NCI-H2196 treated with DMSO at 0.1 percent for 48 hours (cell line): ENCODE data around the gene CD2BP2.
"Not testable (repeated sequence)": the region's sequence is repeated elsewhere in the genome, so short reads cannot be mapped to it uniquely, and the experiment has no call there.

Experiments used
- DNase-seq: peaks from one replicate; lab custom pipeline; 2025; ENCODE audit not compliant: unreplicated experiment; lab: John Stamatoyannopoulos, UW

Gene CD2BP2

DNA sequence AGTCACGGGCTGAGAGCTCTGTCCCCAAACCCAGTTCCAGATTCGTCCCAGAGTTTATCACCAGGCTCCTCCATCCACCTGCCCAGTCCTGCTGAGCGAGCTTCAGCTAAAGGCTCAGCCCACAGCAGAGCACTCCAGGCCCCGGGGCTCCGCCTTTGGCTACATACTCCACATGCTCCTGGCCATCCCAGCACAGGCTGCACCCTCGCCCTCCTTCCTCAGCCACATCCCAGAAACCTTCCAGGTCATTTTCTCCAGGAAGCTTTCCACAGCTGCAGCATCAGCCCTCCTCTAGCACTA, 4.7 kb upstream of the CD2BP2 start:
- no peak for DNase-seq

DNA sequence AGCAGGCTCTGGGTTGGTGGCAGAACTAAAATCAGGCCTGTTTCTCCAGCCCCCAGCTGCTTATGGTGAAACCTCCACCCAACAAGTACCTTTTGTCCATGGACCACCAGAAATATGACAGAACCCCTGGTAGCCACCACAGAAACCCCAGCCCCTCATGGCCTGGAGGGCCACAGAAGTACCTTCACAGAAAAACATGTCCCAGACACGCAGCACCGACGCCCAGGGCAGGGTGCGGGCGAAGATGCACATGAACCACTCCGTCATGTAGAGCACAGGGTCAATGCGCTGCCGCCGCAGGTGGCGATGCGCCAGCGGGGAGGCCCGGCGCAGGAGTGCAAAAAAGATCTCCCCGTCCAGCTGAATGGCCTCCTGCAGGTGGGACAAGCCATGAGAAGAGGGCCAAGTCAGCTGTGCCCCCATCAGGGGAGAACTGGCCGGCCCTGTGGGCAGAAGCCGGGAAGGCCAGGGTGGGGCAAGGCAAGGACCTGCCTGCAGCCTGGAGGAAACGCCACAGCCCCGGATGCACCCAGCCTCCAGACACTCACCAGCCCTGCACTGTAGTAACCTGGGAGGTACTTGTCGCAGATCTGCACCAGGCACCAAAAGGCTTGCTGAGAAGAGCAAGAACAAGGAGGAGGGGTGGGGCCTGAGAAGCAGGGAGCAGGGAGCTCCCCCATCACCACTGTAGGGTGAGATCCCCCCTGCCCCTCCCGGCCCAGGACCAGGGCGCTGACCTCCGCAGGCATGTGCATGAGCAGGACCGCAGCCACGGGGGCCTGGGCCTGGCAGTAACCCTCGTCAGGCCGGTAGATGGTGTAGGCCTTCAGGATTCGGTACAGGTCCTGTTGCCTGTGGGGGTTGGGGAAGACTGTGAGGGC, 4.1 kb upstream of the CD2BP2 start:
- DNase-seq: no peak

DNA sequence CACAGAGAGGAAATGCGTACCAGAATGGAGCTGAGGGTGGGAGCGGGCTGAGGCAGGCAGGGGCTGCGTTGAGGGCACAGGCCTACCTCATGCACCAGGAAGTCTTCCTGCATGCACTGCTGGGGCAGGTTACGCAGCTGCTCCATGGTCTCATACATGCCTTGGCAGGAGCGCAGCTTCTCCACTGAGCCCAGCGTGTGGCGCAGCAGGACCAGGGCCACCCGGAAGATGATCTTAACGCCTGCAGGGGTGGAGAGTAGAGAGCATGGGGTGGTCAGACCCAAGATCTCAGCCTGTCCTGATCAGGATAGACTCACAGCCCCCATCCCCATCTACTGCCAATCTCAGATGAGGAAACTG, 3.4 kb upstream of the CD2BP2 start:
- DNase-seq: no peak

DNA sequence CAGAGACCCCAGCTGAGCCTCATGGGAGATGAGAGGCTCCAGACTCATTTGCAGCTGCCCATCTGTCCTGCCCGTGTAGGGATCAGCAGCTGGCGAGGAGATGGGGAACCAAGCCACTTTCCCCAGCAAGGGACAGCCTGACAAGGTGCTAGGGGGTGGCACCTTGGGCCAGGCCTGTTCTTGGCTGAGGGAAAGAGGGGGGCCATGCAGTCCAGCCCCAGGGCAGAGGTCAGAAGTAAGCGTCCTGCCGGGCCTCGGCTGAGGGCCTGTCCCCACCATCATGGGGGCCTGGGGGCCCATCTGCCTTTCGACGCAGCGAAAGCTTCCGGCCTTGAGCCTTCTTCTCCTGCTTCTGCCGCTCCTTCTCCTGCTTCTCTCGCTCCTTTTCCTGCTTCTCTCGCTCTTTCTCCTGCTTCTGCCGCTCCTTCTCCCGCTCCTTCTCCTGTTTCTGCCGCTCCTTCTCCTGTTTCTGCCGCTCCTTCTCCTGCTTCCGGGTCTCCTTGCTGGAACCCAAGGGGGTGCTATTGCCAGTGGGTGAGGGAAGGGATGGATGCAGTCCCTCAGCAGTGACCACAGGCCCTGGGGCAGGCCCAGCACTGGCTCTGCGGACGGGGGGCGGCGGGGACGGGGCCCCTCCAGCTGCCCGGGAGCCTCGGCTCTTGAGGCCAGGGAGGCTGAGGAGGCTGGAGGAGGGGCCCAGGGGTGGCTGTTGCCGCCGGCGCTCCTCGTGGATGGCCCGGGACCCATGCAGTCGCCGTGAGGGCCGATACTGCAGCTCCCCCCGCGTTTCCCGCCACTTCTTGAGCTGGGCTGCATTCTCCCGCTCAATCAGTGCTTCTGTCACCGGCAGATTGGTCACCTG, 2.8 kb upstream of the CD2BP2 start:
- no peak for DNase-seq

DNA sequence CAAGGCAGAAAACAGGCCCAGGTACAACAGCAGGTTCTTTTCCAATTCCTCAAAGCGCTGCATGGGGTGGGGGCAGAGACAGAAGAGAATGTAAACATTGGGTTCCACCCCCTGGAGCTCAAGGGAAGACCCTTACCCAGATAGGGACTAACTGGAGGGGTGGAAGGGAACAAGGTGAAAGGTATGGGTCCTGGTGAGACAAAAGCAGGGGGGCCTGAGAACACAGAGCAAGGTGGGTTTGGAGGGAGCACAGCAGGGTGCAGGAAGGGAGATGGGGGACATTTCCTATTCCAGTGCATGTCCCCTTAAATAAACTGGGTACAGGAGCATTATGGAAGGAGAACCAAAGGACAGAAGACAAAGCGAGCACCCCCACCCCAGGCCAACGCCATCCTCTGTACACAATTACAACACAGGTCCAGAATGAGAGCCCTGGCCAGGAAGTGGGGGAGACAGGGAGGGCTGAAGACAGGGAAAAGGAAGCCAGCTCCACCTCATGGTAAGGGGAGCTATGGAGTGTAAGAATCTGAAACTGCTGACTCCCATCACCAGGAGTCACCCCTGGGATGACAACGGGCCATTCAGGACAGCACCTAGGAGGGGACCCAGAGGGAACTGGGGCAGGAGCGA, 2.1 kb upstream of the CD2BP2 start:
- no peak for DNase-seq

DNA sequence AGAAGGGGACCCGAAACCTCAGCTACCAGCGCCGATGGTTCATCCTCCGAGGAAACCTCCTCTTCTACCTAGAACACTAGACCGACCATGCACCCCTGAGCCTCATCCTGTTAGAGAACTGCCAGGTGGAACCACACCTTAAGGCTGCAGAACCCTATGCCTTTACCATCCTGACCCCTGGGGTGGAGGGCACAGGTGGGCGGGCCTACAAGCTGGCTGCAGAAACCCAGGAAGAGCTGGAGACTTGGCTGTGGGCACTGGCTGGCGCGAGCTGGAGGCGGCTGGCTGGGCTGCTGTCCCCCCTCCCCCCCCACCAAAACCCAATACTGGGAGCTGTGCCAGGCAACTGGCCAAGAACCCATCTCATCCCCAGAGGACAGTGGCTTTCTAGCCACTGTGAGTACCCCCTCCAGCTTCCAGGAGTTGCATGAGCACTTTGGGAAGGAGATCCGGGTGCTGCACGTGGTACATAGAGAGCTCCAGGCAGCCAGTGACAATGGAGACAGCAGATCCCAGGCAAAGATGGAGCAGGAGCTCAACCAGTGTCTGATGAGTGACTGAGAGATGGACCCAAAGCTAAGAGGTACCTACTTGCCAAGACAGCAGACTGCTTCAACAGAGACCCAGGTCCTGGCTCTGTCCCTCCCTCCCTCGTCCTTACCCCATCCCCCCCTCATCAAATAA, 1.4 kb upstream of the CD2BP2 start:
- DNase-seq: peak; percentile 70

DNA sequence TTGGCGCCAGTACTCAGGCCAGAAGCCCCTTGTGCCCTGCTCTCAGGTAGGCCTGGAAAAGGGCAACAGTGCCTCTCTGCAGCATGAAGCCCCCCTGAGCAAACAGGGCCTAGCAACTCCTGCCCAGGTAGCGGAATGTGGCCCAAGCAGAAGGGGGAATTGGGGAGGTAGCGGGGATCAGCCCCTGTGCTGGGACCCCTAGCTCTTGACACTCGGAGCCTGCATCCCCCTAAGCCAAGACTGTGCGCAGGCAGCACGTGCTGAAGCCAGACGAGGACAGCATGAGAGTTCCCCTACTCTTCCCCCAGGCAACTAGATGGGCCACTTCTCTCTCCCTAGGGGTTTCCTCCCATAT, 823 bp upstream of the CD2BP2 start:
- no peak for DNase-seq

DNA sequence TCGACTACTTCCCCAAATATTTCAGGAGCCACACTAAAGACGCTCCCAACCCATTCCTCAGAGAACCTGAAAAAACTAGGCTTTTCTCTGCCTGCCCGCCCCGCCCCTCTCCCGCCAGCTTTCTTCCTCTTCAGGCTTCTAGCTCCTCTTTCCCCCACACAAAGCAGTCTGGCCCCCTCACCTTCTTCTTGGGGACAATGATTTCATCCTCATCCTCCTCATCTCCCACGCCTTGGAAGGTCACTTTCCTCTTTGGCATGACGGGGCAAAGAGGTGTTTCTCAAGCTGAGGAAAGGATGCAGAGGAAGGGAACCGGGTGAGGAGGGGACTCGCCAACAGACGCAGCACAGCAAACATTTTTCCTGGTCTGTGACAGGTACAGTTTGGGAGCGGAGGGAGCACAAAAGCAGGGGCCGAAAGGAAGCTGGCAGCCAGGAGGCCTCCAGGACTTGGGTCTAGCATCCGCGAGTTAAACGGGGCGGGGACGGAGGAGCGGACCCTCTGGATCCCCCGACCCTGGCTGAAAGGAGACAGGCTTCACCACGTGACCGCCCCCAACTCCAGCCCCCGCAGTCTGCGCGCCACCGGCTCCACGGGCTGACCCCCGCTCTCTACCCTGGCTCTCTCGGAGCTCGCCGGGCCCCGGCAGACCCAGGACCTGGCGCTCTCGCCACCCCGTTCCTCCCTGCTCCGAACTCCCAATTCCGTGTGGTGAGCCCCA, 525 bp downstream of the CD2BP2 start:
- DNase-seq: no peak

DNA sequence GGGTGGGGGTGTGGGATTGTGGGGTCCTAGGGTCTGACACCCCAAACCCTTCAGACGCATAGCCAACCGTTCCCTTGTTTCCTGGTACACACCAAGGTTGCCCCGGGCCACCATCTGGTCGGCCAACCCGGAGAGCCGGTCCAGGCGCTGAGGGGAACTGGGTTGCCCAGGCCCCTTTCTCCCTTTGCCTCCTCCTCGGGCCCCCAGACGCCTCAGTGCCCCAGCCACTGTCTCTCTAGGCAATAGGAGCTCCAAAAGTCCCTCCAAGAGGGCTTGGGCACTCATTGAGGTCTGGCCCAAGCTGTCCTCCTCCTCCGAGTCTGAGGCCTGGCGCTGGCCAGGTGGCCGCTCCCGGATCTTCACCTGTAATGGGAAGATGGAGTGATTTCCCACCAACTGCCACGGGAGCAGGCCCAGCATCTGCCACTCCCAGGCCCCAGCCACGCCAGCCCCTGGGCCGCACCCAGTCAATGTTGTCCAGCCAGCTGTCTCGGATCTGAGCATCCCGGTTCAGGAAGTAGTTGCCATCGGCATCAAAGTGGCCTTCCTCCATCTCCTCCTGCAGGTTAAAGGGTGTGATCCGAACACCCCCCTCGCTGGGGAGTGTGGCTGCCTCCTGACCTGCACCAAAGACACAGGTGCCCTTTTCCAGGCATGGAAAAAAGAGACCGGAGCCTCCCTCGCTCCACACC, 1.5 kb downstream of the CD2BP2 start:
- DNase-seq: no peak

DNA sequence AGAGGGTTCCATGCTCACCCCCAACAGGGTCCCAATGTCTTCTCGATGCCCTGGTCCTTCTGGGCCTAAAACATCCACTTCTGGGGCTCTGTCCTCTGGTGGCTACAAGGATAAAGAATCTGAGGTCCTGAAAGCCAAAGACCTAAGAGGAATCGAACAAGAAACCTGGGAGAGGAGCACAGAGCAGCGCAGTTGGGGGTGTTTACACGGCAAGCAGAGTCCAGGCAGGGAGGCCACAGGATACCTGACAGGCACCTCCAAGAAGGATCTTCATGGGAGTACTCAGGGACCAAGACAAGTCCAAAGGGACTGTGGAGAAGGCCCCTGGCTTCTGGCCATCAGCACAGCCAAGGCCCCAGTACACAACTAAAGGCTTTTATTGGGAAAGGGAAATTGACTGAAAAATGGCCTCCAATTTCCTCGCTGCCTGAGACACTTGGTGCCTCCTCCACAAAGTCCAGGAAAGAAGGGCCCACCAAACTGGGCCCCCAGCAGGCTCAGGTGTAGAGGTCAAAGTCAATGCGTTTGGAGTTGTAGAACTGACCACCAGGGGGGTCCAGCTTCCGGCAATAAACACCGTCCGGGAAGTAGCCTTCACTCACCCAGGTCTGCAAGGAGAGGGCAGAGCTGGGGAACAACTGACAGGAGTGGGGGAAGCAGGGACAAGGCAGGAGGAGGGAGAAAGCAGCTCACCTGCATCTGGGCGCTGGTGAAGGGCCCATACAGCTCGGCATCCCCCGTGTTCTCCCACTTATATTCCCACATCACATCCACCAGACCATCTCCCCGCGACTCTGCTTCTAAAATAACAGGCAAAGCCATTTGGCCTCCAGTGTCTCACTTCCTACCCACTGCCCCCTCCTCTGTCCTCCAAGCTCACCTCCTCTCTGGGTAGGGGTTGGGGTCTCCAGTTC, 2.4 kb downstream of the CD2BP2 start:
- DNase-seq: no peak

DNA sequence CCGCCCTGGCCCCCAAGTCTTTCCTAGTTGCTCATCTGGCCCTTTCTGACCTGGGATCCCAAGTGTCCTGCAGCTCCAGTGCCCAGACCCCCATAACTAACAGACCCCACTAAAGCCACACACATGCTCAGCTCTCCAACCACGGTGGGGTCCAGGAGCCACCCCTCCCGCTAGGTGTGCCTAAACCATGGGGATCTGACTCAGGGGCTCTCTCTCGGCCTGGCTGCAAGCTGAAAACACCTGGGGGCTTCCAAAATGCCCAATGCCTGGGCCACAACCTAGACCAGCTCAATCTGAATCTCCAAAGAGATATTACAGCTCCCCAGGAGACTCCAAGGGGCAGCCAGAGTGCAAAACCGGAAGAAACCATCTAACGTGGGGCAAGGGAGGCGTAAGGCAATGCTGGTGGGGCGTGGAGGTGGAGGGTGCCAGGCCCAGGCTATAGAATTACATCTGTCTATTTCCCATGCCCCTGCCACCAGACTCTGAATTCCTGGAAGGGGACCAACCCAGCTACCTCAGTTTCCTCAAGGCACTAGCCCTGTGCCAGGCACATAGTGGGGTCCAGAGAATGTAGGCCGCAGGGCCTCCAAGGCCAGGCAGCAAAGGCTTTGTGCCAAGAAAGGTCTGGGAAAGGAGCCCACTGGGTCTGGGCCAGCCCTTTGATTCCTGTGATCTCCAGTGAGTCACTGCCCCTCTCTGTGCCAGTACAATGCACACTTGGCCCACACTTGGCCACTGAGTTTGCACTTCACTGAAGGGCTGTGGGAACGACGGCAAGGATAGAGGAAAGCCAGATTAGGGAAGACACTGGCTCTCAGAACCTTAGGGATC, 3.3 kb downstream of the CD2BP2 start:
- peak; percentile 43 for DNase-seq

DNA sequence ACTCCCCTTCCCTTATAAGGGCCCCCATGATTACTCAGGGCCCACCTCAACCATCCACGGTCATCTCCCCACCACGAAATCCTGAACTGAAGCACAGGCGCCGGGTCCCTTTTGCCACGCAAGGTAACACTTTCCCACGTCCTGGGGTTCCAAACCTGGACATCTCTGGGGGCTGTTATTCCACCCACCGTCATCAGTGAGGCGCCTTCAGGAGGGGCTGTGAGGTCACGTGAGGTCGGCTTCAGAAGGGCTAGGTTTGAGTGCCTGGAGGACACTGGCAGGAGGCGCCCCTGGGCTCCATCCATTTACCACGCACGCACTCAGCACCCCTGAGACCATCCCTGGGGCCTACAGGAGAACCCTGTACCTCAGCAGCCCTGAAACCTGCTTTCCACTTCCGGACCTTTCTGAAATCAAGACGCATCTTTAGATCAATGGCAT, 4.1 kb downstream of the CD2BP2 start:
- DNase-seq: no peak

DNA sequence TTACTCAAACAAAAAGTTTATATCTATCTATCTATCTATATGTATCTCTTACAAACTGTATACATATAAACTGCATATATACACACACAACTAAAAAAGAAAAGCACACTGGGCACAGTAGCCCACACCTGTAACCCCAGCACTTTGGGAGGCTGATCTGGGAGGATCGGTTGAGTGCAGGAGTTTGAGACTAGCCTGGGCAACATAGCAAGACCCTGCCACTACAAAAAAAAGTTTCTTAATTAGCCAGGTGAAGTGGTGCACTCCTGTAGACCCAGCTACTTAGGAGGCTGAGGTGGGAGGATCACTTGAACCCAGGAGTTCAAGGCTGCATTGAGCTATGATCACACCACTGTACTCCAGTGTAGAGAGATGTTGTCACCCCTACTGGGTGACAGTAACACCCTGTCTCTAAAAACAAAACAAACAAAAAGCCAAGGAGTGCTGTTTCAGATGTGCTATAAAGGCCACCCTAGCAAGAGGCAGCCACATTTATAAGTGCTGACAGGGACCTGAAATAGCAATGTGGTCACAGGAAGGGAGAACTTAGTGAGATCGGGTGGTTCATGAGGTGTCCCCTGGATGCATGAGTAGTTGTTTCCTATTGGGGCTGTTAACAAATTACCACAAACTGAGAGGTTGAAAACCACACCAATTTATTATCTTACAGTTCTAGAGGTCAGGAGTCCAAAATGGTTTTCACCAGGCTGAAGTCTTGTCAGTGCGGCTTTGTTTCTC, 4.8 kb downstream of the CD2BP2 start:
- no peak for DNase-seq

DNA sequence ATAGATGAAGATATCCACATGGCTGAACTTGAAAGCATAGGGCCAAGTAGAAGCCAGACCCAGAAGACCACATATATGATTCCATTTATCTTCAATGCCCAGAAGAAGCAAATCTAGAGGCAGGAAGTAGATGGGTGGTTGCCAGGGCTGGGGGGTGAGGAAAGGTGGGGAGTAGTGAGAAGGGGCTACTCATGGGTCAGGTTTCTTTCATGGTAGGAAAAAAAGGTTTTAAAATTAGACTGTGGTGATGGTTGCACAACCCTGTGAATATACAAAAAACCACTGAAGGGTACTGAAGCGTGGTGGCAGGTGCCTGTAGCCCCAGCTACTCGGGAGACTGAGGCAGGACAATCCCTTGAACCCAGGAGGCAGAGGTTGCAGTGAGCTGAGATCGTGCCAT, 5.4 kb downstream of the CD2BP2 start:
- no peak for DNase-seq

DNA sequence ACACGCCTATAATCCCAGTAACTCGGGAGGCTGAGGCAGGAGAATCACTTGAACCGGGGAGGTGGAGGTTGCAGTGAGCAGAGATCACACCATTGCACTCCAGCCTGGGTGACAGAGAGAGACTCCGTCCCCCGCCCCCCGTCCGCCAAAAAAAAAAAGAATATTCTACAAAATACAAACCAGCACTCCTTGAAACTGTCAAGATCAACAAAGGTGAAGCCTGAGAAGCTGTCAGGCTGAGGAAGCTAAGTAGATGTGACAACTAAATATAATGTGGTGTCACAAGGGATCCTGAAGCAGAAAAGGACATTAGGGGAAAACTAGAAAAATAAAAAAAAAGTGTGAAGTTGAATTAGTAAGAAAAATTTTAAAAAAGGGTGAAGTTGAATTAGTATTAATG, 6.2 kb downstream of the CD2BP2 start:
- DNase-seq: no peak

DNA sequence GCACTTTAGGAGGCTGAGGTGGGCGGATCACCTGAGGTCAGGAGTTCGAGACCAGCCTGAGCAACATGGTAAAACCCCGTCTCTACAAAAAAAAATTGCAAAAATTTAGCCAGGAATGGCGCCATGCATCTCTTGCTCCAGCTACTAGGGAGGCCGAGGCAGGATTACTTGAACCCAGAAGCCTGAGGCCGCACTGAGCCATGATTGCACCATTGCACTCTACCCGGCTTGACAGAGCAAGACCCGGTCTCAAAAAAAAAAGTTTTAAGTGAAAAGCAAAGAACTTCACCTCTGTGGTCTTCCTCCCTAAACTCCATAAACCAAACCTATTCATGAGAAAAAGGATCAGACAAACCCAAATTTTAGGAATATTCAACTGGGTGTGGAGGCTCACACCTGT, 7.0 kb downstream of the CD2BP2 start:
- DNase-seq: no peak

DNA sequence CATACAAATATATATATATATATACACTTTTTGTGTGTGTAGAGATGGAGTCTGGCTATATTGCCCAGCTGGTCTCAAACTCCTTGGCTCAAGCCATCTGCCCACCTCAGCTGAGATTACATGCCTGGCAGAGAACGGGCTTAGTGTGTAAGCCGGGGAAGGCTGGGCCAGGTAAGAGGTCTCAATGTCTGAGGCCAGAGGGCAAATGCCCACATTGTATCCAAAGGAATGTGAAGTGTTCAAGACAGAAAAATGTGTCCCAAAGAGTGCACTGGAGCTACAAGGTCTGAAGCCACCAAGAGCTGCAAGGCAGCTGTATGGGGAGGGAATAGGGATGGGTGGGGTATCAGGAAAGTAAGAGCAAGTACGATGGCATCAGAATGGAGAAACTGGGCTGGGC, 8.8 kb downstream of the CD2BP2 start:
- no peak for DNase-seq

DNA sequence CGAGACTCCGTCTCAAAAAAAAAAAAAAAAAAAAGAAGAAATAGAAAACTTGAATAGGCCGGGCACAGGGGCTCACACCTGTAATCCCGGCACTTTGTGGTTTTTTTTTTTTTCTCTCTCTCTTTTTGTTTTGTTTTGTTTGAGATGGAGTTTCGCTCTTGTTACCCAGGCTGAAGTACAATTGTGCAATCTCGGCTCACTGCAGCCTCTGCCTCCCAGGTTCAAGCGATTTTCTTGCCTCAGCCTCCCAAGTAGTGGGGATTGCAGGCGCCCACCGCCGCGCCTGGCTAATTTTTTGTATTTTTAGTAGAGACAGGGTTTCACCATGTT, 11.7 kb downstream of the CD2BP2 start:
- DNase-seq: not testable (repeated sequence)
